K562 (cell line): ENCODE results near the gene GALR1. TPM values are rescaled to one million over a fixed set of nuclear protein-coding genes. Genes with fewer than 3 reads are reported as not detected.

Experiments
- ATF3 ChIP-seq, 2 experiments: fragments of 450-650 bp in 1 of 2; sonication (generic) in 1 of 2; formaldehyde crosslinking in 1 of 2; IDR thresholded peaks in 1 of 2; conservative IDR thresholded peaks in 1 of 2; 2 replicates each; pipeline versions ENCODE4 v1.6.1 to v1.8.1; 2016 to 2023; ENCODE audit warnings: mild to moderate bottlenecking in 2 of 2, moderate library complexity in 2 of 2, inconsistent platforms in 1 of 2, missing genetic modification reagents in 1 of 2
- CC2D1A ChIP-seq: fragments of 450-650 bp; IDR thresholded peaks from 2 replicates; pipeline ENCODE4 v1.6.1; 2017; ENCODE audit warnings: mild to moderate bottlenecking
- DMBX1 ChIP-seq: fragments of 250-450 bp; sonication (Bioruptor Pico); IDR thresholded peaks from 2 replicates; pipeline ENCODE4 v1.8.0; 2022; ENCODE audit warnings: inconsistent platforms, mild to moderate bottlenecking, moderate library complexity, borderline replicate concordance
- GMEB1 ChIP-seq: fragments of 250-450 bp; sonication (Bioruptor Pico); IDR thresholded peaks from 2 replicates; pipeline ENCODE4 v1.4.0; 2020; ENCODE audit warnings: mild to moderate bottlenecking
- MEIS2 ChIP-seq: fragments of 450-650 bp; IDR thresholded peaks from 2 replicates; pipeline ENCODE4 v1.6.1; 2014; ENCODE audit warnings: mild to moderate bottlenecking; ENCODE audit not compliant: partially characterized antibody
- POLR2AphosphoS5 ChIP-seq: IDR thresholded peaks from 2 replicates; pipeline ENCODE4 v1.6.1; 2011; ENCODE audit warnings: mild to moderate bottlenecking, low read depth, low read length, moderate library complexity; ENCODE audit not compliant: control insufficient read depth, insufficient read depth
- ZBTB11 ChIP-seq, 3 experiments: fragments of 200-800 bp in 1 of 3; fragments of 250-450 bp in 1 of 3; fragments of 450-650 bp in 1 of 3; sonication (Bioruptor Pico) in 1 of 3; sonication (Bioruptor generic) in 1 of 3; formaldehyde crosslinking in 1 of 3; IDR thresholded peaks; 2 replicates each; pipeline versions ENCODE4 v1.6.1 to v1.8.0; 2016 to 2022; ENCODE audit warnings: mild to moderate bottlenecking in 2 of 3, missing genetic modification characterization in 2 of 3, missing compliant biosample characterization in 1 of 3, moderate library complexity in 1 of 3
- ZNF589 ChIP-seq: fragments of 200-800 bp; sonication (Bioruptor generic); IDR thresholded peaks from 2 replicates; pipeline ENCODE4 v1.6.1; 2016; ENCODE audit warnings: low read depth, missing genetic modification characterization, missing compliant biosample characterization
- polyA plus RNA-seq, 8 experiments: library from polyadenylated mRNA; depleted of rRNA in 4 of 8; stranded (reverse) in 5 of 8; unstranded in 3 of 8; fragments of >200 nt; fragmentation: Nextera tagmentation in 2 of 8; fragmentation: Illumina TruSeq in 1 of 8; extraction: Ambion mirVana in 2 of 8; extraction: Trizol in 1 of 8; gene quantifications; 2 replicates each; pipeline versions ENCODE4 v1.2.1 to v1.2.3, GENCODE V29; 2011 to 2014; ENCODE audit warnings: inconsistent platforms in 1 of 8, missing spikeins in 1 of 8
- total RNA-seq, 7 experiments: library from RNA; depleted of rRNA in 6 of 7; stranded (reverse); fragments of >200 nt in 6 of 7; fragmentation: Illumina TruSeq in 2 of 7; extraction: Trizol in 2 of 7; gene quantifications; 2 replicates each; pipeline versions ENCODE4 v1.2.1 to v1.2.3, GENCODE V29; 2011 to 2021; ENCODE audit warnings: low replicate concordance in 1 of 7
- TF ChIP-seq, protein P1 (sequence below): sonication (generic); formaldehyde crosslinking; IDR thresholded peaks from 2 replicates; pipeline ENCODE4 v1.5.0; 2020; ENCODE audit warnings: missing genetic modification reagents
- TF ChIP-seq, protein P2 (sequence below): fragments of 250-450 bp; sonication (Bioruptor Pico); IDR thresholded peaks from 2 replicates; pipeline ENCODE4 v1.4.0; 2020; ENCODE audit warnings: mild to moderate bottlenecking, moderate library complexity, borderline replicate concordance
- TF ChIP-seq, protein P3 (sequence below): fragments of 250-450 bp; sonication (Bioruptor Pico); IDR thresholded peaks from 2 replicates; pipeline ENCODE4 v1.8.0; 2022; ENCODE audit warnings: inconsistent platforms, mild to moderate bottlenecking, moderate library complexity, borderline replicate concordance

Gene GALR1
- total and polyA plus RNA-seq, 9 of the 15 experiments (the other 6 are each of a cell fraction or from before 2014, with no cell fraction given): not detected

GRCh38 chr18:77321823-77322805 is 72.5 kb downstream of the GALR1 start (continued):
- TF ChIP-seq ZNF589 (CRISPR knock-in tag) (0 out of 2 replicates have a peak, but pooled peaks have one; percentile 34), GMEB1 (CRISPR knock-in tag) (no peak), ATF3 (IDR thresholded peaks at IDR 0.05) (peak; percentile 88), ATF3 (CRISPR knock-in tag; conservative IDR thresholded peaks at IDR 0.05) (peak; percentile 80; the same call in 1 of the 2 replicates), DMBX1 (CRISPR knock-in tag) (peak; percentile 84; the same call in 1 of the 2 replicates), POLR2AphosphoS5 (peak; percentile 77), ZBTB11 (CRISPR knock-in tag; IDR thresholded peaks at IDR 0.05) (no peak), MEIS2 (peak; percentile 64), CC2D1A (peak; percentile 84; the same call in 1 of the 2 replicates)
- TF ChIP-seq, protein P1, sequence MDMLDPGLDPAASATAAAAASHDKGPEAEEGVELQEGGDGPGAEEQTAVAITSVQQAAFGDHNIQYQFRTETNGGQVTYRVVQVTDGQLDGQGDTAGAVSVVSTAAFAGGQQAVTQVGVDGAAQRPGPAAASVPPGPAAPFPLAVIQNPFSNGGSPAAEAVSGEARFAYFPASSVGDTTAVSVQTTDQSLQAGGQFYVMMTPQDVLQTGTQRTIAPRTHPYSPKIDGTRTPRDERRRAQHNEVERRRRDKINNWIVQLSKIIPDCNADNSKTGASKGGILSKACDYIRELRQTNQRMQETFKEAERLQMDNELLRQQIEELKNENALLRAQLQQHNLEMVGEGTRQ (CRISPR knock-in tag): peak; percentile 68
- TF ChIP-seq, protein P2, sequence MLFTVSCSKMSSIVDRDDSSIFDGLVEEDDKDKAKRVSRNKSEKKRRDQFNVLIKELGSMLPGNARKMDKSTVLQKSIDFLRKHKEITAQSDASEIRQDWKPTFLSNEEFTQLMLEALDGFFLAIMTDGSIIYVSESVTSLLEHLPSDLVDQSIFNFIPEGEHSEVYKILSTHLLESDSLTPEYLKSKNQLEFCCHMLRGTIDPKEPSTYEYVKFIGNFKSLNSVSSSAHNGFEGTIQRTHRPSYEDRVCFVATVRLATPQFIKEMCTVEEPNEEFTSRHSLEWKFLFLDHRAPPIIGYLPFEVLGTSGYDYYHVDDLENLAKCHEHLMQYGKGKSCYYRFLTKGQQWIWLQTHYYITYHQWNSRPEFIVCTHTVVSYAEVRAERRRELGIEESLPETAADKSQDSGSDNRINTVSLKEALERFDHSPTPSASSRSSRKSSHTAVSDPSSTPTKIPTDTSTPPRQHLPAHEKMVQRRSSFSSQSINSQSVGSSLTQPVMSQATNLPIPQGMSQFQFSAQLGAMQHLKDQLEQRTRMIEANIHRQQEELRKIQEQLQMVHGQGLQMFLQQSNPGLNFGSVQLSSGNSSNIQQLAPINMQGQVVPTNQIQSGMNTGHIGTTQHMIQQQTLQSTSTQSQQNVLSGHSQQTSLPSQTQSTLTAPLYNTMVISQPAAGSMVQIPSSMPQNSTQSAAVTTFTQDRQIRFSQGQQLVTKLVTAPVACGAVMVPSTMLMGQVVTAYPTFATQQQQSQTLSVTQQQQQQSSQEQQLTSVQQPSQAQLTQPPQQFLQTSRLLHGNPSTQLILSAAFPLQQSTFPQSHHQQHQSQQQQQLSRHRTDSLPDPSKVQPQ (CRISPR knock-in tag): peak; percentile 50; the same call in 1 of the 2 replicates
- TF ChIP-seq, protein P3, sequence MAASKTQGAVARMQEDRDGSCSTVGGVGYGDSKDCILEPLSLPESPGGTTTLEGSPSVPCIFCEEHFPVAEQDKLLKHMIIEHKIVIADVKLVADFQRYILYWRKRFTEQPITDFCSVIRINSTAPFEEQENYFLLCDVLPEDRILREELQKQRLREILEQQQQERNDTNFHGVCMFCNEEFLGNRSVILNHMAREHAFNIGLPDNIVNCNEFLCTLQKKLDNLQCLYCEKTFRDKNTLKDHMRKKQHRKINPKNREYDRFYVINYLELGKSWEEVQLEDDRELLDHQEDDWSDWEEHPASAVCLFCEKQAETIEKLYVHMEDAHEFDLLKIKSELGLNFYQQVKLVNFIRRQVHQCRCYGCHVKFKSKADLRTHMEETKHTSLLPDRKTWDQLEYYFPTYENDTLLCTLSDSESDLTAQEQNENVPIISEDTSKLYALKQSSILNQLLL (CRISPR knock-in tag): no peak
